Ovary (tissue), 3 donors: ENCODE data around the gene LARGE1.

Source experiments
- CTCF ChIP-seq, 3 donors: fragments of 450-650 bp in 2 of 3; fragments of 200-600 bp in 1 of 3; IDR thresholded peaks; one replicate each; pipeline versions ENCODE4 v1.5.1 to v1.8.0; 2016 to 2022; ENCODE audit warnings: antibody characterized with exemption in 3 of 3, mild to moderate bottlenecking in 1 of 3
- EP300 ChIP-seq: sonication (generic); formaldehyde crosslinking; IDR thresholded peaks from one replicate; pipeline ENCODE4 v1.6.1; 2017; ENCODE audit warnings: antibody characterized with exemption
- POLR2A ChIP-seq: fragments of 450-650 bp; IDR thresholded peaks from one replicate; pipeline ENCODE4 v1.6.1; 2017; ENCODE audit warnings: antibody characterized with exemption, mild to moderate bottlenecking, moderate library complexity
- donor health status: DM: no; HTN: no; CAD: no.

DNA sequence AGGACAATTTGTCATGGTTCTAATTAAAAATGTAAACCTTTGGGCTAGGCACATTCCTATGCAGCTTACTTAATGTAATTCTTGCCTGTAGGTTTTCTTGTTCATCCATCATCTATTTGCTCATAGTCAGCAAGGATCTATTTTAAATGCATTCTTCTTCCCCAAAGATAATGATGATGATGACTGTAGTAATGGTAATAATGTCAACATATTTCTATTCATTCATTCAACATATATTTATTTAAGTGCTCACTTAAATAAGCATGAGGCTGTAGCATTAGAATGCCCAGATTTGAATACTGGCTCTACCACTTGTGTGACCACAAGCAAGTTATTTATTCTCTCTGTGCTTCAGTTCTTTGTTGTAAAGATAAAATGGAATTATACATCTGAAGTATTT lies 692.5 kb downstream of the LARGE1 start:
- TF ChIP-seq CTCF (IDR thresholded peaks at IDR 0.05) (no peak), EP300 (no peak), POLR2A (no peak)
